Effector memory CD4-positive, alpha-beta T cell (primary cell): ENCODE data around the gene RET.

Experiments
- DNase-seq, 3 donors: peaks; one replicate each; pipeline ENCODE4 v3.0.0-alpha.2; 2020
- H3K27ac ChIP-seq: 2 replicates; pipeline ENCODE4 v1.7.0; 2013; ENCODE audit warnings: mild to moderate bottlenecking, low read length, moderate library complexity; ENCODE audit not compliant: insufficient read depth, poor library complexity, severe bottlenecking
- H3K27me3 ChIP-seq: replicated peaks from 2 replicates; pipeline ENCODE4 v1.7.0; 2013; ENCODE audit warnings: mild to moderate bottlenecking, low read length; ENCODE audit not compliant: insufficient read depth, control insufficient read depth, poor library complexity, severe bottlenecking
- H3K36me3 ChIP-seq: 2 replicates; pipeline ENCODE4 v1.7.0; 2013; ENCODE audit warnings: mild to moderate bottlenecking, low read length, moderate library complexity; ENCODE audit not compliant: control insufficient read depth, insufficient read depth
- H3K4me1 ChIP-seq: 2 replicates; pipeline ENCODE4 v1.7.0; 2013; ENCODE audit warnings: low read length, mild to moderate bottlenecking; ENCODE audit not compliant: control insufficient read depth, insufficient read depth, poor library complexity, severe bottlenecking
- H3K4me3 ChIP-seq: 2 replicates; pipeline ENCODE4 v1.7.0; 2013; ENCODE audit warnings: low read length, low read depth, mild to moderate bottlenecking; ENCODE audit not compliant: insufficient read depth, poor library complexity, severe bottlenecking
- H3K9me3 ChIP-seq: 2 replicates; pipeline ENCODE4 v1.7.0; 2013; ENCODE audit warnings: mild to moderate bottlenecking, low read length, moderate library complexity; ENCODE audit not compliant: control insufficient read depth

The RET gene

GRCh38 chr10:43077421-43078171 is 727 bp downstream of the RET start:
- no peak for DNase-seq
- H3K4me1 ChIP-seq: peaks cover 7% of the 10 kb centered on the region
- H3K27me3 ChIP-seq: peaks cover 7% of the 10 kb centered on the region
- no peaks in the 10 kb centered on the region for H3K9me3 ChIP-seq
- no peaks in the 10 kb centered on the region for H3K36me3 ChIP-seq
- no peak overlapping the region for H3K4me3 ChIP-seq
- H3K27ac ChIP-seq: no peak overlapping the region

- no peaks in the 10 kb centered on the region for H3K9me3 ChIP-seq
- H3K4me1 ChIP-seq: peaks cover 7% of the 10 kb centered on the region
- H3K27me3 ChIP-seq: peaks cover 7% of the 10 kb centered on the region
- no peaks in the 10 kb centered on the region for H3K36me3 ChIP-seq
- no peak for DNase-seq
- no peak overlapping the region for H3K27ac ChIP-seq
- H3K4me3 ChIP-seq: no peak overlapping the region
Observed at GRCh38 chr10:43078175-43078985, 1.5 kb downstream of the RET start.

GRCh38 chr10:43078986-43079273 is 2.1 kb downstream of the RET start:
- H3K4me3 ChIP-seq: no peak overlapping the region
- peaks cover 7% of the 10 kb centered on the region for H3K4me1 ChIP-seq
- peaks cover 7% of the 10 kb centered on the region for H3K27me3 ChIP-seq
- no peak for DNase-seq
- no peaks in the 10 kb centered on the region for H3K9me3 ChIP-seq
- H3K27ac ChIP-seq: no peak overlapping the region
- no peaks in the 10 kb centered on the region for H3K36me3 ChIP-seq

- Histone ChIP-seq H3K9me3 (no peaks in the 10 kb centered on the region), H3K4me1 (peaks cover 7% of the 10 kb centered on the region), H3K4me3 (no peak overlapping the region), H3K27ac (no peak overlapping the region), H3K36me3 (no peaks in the 10 kb centered on the region), H3K27me3 (peaks cover 4% of the 10 kb centered on the region)
- no peak for DNase-seq
Observed at GRCh38 chr10:43079856-43080255, 3.0 kb downstream of the RET start.

- Histone ChIP-seq H3K36me3 (no peaks in the 10 kb centered on the region), H3K27me3 (peaks cover 4% of the 10 kb centered on the region), H3K4me3 (no peak overlapping the region), H3K4me1 (no peaks in the 10 kb centered on the region), H3K9me3 (no peaks in the 10 kb centered on the region), H3K27ac (no peak overlapping the region)
- DNase-seq: no peak
Observed at GRCh38 chr10:43082087-43082486, 5.2 kb downstream of the RET start.

GRCh38 chr10:43082746-43083145 is 5.9 kb downstream of the RET start:
- H3K27me3 ChIP-seq: peaks cover 3% of the 10 kb centered on the region
- no peak for DNase-seq
- no peaks in the 10 kb centered on the region for H3K36me3 ChIP-seq
- no peak overlapping the region for H3K27ac ChIP-seq
- no peaks in the 10 kb centered on the region for H3K4me1 ChIP-seq
- H3K9me3 ChIP-seq: no peaks in the 10 kb centered on the region
- H3K4me3 ChIP-seq: no peak overlapping the region

- Histone ChIP-seq H3K27ac (no peak overlapping the region), H3K27me3 (no peaks in the 10 kb centered on the region), H3K4me3 (no peak overlapping the region), H3K4me1 (no peaks in the 10 kb centered on the region), H3K9me3 (no peaks in the 10 kb centered on the region), H3K36me3 (no peaks in the 10 kb centered on the region)
- DNase-seq: no peak
Observed at GRCh38 chr10:43083764-43084163, 6.9 kb downstream of the RET start.

- no peak overlapping the region for H3K27ac ChIP-seq
- H3K4me3 ChIP-seq: no peak overlapping the region
- H3K27me3 ChIP-seq: no peaks in the 10 kb centered on the region
- no peaks in the 10 kb centered on the region for H3K9me3 ChIP-seq
- no peaks in the 10 kb centered on the region for H3K4me1 ChIP-seq
- no peak for DNase-seq
- no peaks in the 10 kb centered on the region for H3K36me3 ChIP-seq
Observed at GRCh38 chr10:43084812-43085211, 7.9 kb downstream of the RET start.

- Histone ChIP-seq H3K4me3 (no peak overlapping the region), H3K4me1 (no peaks in the 10 kb centered on the region), H3K27me3 (no peaks in the 10 kb centered on the region), H3K36me3 (no peaks in the 10 kb centered on the region), H3K9me3 (no peaks in the 10 kb centered on the region), H3K27ac (no peak overlapping the region)
- DNase-seq: no peak
Observed at GRCh38 chr10:43086321-43086942, 9.6 kb downstream of the RET start.

- Histone ChIP-seq H3K36me3 (no peaks in the 10 kb centered on the region), H3K27me3 (no peaks in the 10 kb centered on the region), H3K4me3 (no peak overlapping the region), H3K4me1 (no peaks in the 10 kb centered on the region), H3K9me3 (no peaks in the 10 kb centered on the region), H3K27ac (no peak overlapping the region)
- DNase-seq: no peak
Observed at GRCh38 chr10:43089519-43089918, 12.7 kb downstream of the RET start.
